IMR-90 (cell line): ENCODE results near the gene CCDC136. TPM values are rescaled to one million over a fixed set of nuclear protein-coding genes. Genes with fewer than 3 reads are reported as not detected.

ENCODE experiments used
- ATAC-seq: fragments of 200-7000 bp; cut with Tn5 transposase; 2 replicates; pipeline ENCODE4 v1.9.1; 2020; ENCODE audit warnings: low read depth, mild to moderate bottlenecking, moderate library complexity
- BruUV-seq: library from RNA; stranded (reverse); fragments of 400-500 nt; replicated peaks from 2 replicates; lab custom pipeline; 2021; lab: Mats Ljungman, UMichigan
- CTCF ChIA-PET: fragments of 300-600 bp; formaldehyde crosslinking; extraction: SDS; loops from one replicate; lab custom pipeline; 2021; ENCODE audit warnings: antibody characterized with exemption; lab: Yijun Ruan, JAX
- POLR2A ChIA-PET: fragments of 300-600 bp; sonication (Branson Sonifier 250); formaldehyde crosslinking; loops from one replicate; lab custom pipeline; 2022; ENCODE audit warnings: antibody characterized with exemption; ENCODE audit not compliant: unreplicated experiment; lab: Charles Lee
- DNase-seq: peaks from one replicate; pipeline ENCODE4 v3.0.0; 2013
- H2AFZ ChIP-seq: replicated peaks from 2 replicates; pipeline ENCODE3; 2013; ENCODE audit warnings: low read length, mild to moderate bottlenecking; ENCODE audit not compliant: poor library complexity
- H2AK5ac ChIP-seq: 2 replicates; pipeline ENCODE4 v1.6.1; 2013; ENCODE audit warnings: low read depth, low read length, inconsistent platforms
- H2AK9ac ChIP-seq: replicated peaks from 2 replicates; pipeline ENCODE3; 2013; ENCODE audit warnings: mild to moderate bottlenecking, low read depth, low read length, moderate library complexity; ENCODE audit not compliant: poor library complexity
- H2BK120ac ChIP-seq: 2 replicates; pipeline ENCODE4 v1.6.1; 2013; ENCODE audit warnings: low read depth, low read length, inconsistent platforms
- H2BK15ac ChIP-seq: 3 replicates; pipeline ENCODE4 v1.6.1; 2013; ENCODE audit warnings: low read depth, low read length, inconsistent platforms
- H2BK20ac ChIP-seq: 2 replicates; pipeline ENCODE4 v1.6.1; 2013; ENCODE audit warnings: low read depth, mild to moderate bottlenecking, inconsistent platforms, low read length, moderate library complexity
- H2BK5ac ChIP-seq: 2 replicates; pipeline ENCODE4 v1.6.1; 2013; ENCODE audit warnings: mild to moderate bottlenecking, low read depth, low read length, inconsistent platforms; ENCODE audit not compliant: poor library complexity, severe bottlenecking
- H3K14ac ChIP-seq: replicated peaks from 2 replicates; pipeline ENCODE4 v1.6.1; 2013; ENCODE audit warnings: low read depth, low read length, inconsistent platforms
- H3K18ac ChIP-seq: 2 replicates; pipeline ENCODE4 v1.6.1; 2013; ENCODE audit warnings: low read depth, low read length, control low read depth
- H3K23ac ChIP-seq: 2 replicates; pipeline ENCODE4 v1.6.1; 2013; ENCODE audit warnings: low read depth, low read length, inconsistent platforms
- H3K27ac ChIP-seq: 2 replicates; pipeline ENCODE4 v1.5.1; 2013; ENCODE audit warnings: mild to moderate bottlenecking, control low read depth, low read length; ENCODE audit not compliant: insufficient read depth
- H3K27me3 ChIP-seq: 2 replicates; pipeline ENCODE4 v1.6.1; 2013; ENCODE audit warnings: low read length; ENCODE audit not compliant: control insufficient read depth, insufficient read depth
- H3K36me3 ChIP-seq: 2 replicates; pipeline ENCODE4 v1.6.1; 2013; ENCODE audit warnings: low read length, mixed read lengths; ENCODE audit not compliant: control insufficient read depth, insufficient read depth
- H3K4ac ChIP-seq: 2 replicates; pipeline ENCODE4 v1.6.1; 2013; ENCODE audit warnings: low read depth, low read length, inconsistent platforms
- H3K4me1 ChIP-seq: 2 replicates; pipeline ENCODE4 v1.6.1; 2013; ENCODE audit warnings: low read length, mixed read lengths; ENCODE audit not compliant: control insufficient read depth, insufficient read depth
- H3K4me2 ChIP-seq: 2 replicates; pipeline ENCODE4 v1.6.1; 2013; ENCODE audit warnings: low read depth, mild to moderate bottlenecking, control low read depth, low read length, moderate library complexity
- H3K4me3 ChIP-seq: 2 replicates; pipeline ENCODE4 v1.5.1; 2013; ENCODE audit warnings: low read depth, mild to moderate bottlenecking, control low read depth, low read length, moderate library complexity; ENCODE audit not compliant: insufficient read depth
- H3K56ac ChIP-seq: 2 replicates; pipeline ENCODE4 v1.6.1; 2013; ENCODE audit warnings: low read length, inconsistent platforms; ENCODE audit not compliant: insufficient read depth; ENCODE audit errors: extremely low read depth
- H3K79me1 ChIP-seq, 2 experiments: 2 replicates each; pipeline ENCODE4 v1.6.1; 2013; ENCODE audit warnings: low read length in 2 of 2, inconsistent platforms in 1 of 2, low read depth in 1 of 2
- H3K9ac ChIP-seq: 2 replicates; pipeline ENCODE4 v1.6.1; 2013; ENCODE audit warnings: low read depth, low read length, control low read depth
- H3K9me1 ChIP-seq: 2 replicates; pipeline ENCODE4 v1.6.1; 2013; ENCODE audit warnings: low read length, inconsistent platforms; ENCODE audit not compliant: insufficient read depth
- H3K9me3 ChIP-seq: 2 replicates; pipeline ENCODE4 v1.6.1; 2013; ENCODE audit warnings: low read length; ENCODE audit not compliant: control insufficient read depth, insufficient read depth
- H4K20me1 ChIP-seq: 2 replicates; pipeline ENCODE4 v1.6.1; 2013; ENCODE audit warnings: low read length, inconsistent platforms; ENCODE audit not compliant: insufficient read depth
- H4K5ac ChIP-seq: 2 replicates; pipeline ENCODE4 v1.6.1; 2013; ENCODE audit warnings: mild to moderate bottlenecking, low read depth, low read length, control low read depth
- H4K8ac ChIP-seq, 2 experiments: 2 replicates each; pipeline ENCODE4 v1.6.1; 2013; ENCODE audit warnings: low read depth in 2 of 2, low read length in 2 of 2, control low read depth in 1 of 2, inconsistent platforms in 1 of 2
- H4K91ac ChIP-seq: 2 replicates; pipeline ENCODE4 v1.6.1; 2013; ENCODE audit warnings: low read depth, low read length, inconsistent platforms; ENCODE audit not compliant: insufficient read depth
- BHLHE40 ChIP-seq: fragments of 150-350 bp; IDR thresholded peaks from 2 replicates; pipeline ENCODE4 v1.6.1; 2016; ENCODE audit warnings: mild to moderate bottlenecking, low read depth, low read length
- CHD1 ChIP-seq: IDR thresholded peaks from 2 replicates; pipeline ENCODE4 v1.6.1; 2012; ENCODE audit warnings: low read depth, low read length, improper control_type of control experiment
- CTCF ChIP-seq: conservative IDR thresholded peaks from 2 replicates; pipeline ENCODE4 v1.5.1; 2012; ENCODE audit warnings: mild to moderate bottlenecking, low read depth, low read length, improper control_type of control experiment
- FOS ChIP-seq: fragments of 150-350 bp; IDR thresholded peaks from 2 replicates; pipeline ENCODE4 v1.6.1; 2016; ENCODE audit warnings: low read depth, low read length
- MXI1 ChIP-seq: IDR thresholded peaks from 2 replicates; pipeline ENCODE4 v1.6.1; 2012; ENCODE audit warnings: low read depth, mild to moderate bottlenecking, low read length, moderate library complexity, borderline replicate concordance
- POLR2A ChIP-seq: IDR thresholded peaks from 2 replicates; pipeline ENCODE4 v1.6.1; 2012; ENCODE audit warnings: mild to moderate bottlenecking, low read depth, low read length
- RAD21 ChIP-seq: IDR thresholded peaks from 2 replicates; pipeline ENCODE4 v1.6.1; 2012; ENCODE audit warnings: low read length, improper control_type of control experiment
- RCOR1 ChIP-seq: IDR thresholded peaks from 2 replicates; pipeline ENCODE4 v1.6.1; 2012; ENCODE audit warnings: mild to moderate bottlenecking, low read length, improper control_type of control experiment; ENCODE audit not compliant: insufficient replicate concordance
- SMC3 ChIP-seq: fragments of 150-350 bp; IDR thresholded peaks from 2 replicates; pipeline ENCODE4 v1.6.1; 2016; ENCODE audit warnings: low read depth, mild to moderate bottlenecking, antibody characterized with exemption, low read length, moderate library complexity
- USF2 ChIP-seq: fragments of 150-350 bp; IDR thresholded peaks from 2 replicates; pipeline ENCODE4 v1.6.1; 2017; ENCODE audit warnings: mild to moderate bottlenecking, antibody characterized with exemption, low read length, low read depth
- WGBS, 2 experiments: methylation state at CpG; one replicate each; pipeline versions ENCODE4 v1.1.5 to v1.1.7; 2013; ENCODE audit warnings: missing lambda C conversion rate in 2 of 2; ENCODE audit not compliant: insufficient read length in 1 of 2; ENCODE audit errors: extremely low coverage in 2 of 2; 5-methylcytosine and 5-hydroxymethylcytosine counted together
- dilution Hi-C: fragments of 300-500 bp; cut with HindIII; formaldehyde crosslinking; loops from one replicate; pipeline ENCODE4 v1.14.3; 2018; ENCODE audit warnings: low sequenced_read_pairs; ENCODE audit not compliant: unreplicated experiment
- in situ Hi-C: fragments of 300-500 bp; cut with MboI; formaldehyde crosslinking; loops from 3 replicates; pipeline ENCODE4 v1.14.3; 2019; ENCODE audit warnings: low sequenced_read_pairs, inconsistent platforms, mixed read lengths
- intact Hi-C: fragments of 100-400 bp; cut with micrococcal nuclease; formaldehyde crosslinking; loops from 2 replicates; pipeline ENCODE4 v1.10.0; 2022
- polyA plus RNA-seq, 3 experiments: library from polyadenylated mRNA; depleted of rRNA; stranded (reverse); fragments of >200 nt; gene quantifications; 2 replicates each; pipeline ENCODE4 v1.2.3, GENCODE V29; 2012; ENCODE audit warnings: low replicate concordance in 1 of 3
- total RNA-seq: library from RNA; depleted of rRNA; stranded (reverse); fragments of >200 nt; gene quantifications from 2 replicates; pipeline ENCODE4 v1.2.3, GENCODE V29; 2012
- TF ChIP-seq, protein P1 (sequence below): fragments of 150-350 bp; IDR thresholded peaks from 2 replicates; pipeline ENCODE4 v1.6.1; 2016; ENCODE audit warnings: low read depth, mild to moderate bottlenecking, low read length, moderate library complexity, borderline replicate concordance

CCDC136 gene
- total and polyA plus RNA-seq, 2 of the 4 experiments (the other 2 are of a cell fraction) = 7.7 to 18.0 TPM

DNA sequence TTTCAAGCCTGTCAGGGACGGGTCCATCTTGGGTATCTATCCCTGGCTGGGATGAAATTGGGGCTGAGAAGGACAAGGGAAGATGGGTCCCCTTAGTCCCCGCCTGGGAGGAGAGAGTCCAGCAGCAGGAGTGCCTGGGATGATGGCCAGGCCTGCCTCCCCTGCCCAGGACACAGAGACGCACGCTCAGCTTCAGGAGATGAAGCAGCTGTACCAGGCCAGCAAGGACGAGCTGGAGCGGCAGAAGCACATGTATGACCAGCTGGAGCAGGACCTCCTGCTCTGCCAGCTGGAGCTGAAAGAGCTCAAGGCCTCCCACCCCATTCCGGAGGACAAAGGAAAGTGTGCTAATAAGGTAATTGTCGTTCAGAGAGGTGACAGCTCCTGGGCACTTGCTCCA, 15.4 kb downstream of the CCDC136 start:
- POLR2A ChIA-PET = no interaction called here
- no peak overlapping the region for H2AK9ac ChIP-seq
- no peak overlapping the region for H4K91ac ChIP-seq
- H3K4me2 ChIP-seq = no peak overlapping the region
- no peak overlapping the region for H3K4ac ChIP-seq
- H3K4me1 ChIP-seq = peaks cover 10% of the 10 kb centered on the region
- no peak overlapping the region for H3K27ac ChIP-seq
- no peak overlapping the region for H2BK15ac ChIP-seq
- in situ Hi-C loops (no loop called here), intact Hi-C loops (no loop called here), dilution Hi-C loops (no loop called here)
- no peak overlapping the region for H2BK120ac ChIP-seq
- H3K27me3 ChIP-seq = no peaks in the 10 kb centered on the region
- no peak overlapping the region for H3K4me3 ChIP-seq
- H3K9me3 ChIP-seq = no peaks in the 10 kb centered on the region
- no peak overlapping the region for H3K56ac ChIP-seq
- H3K14ac ChIP-seq = no peak overlapping the region
- H2AK5ac ChIP-seq = no peak overlapping the region
- no peak for DNase-seq
- H3K9me1 ChIP-seq = peaks cover 10% of the 10 kb centered on the region
- H3K79me1 ChIP-seq = no peaks in the 10 kb centered on the region; a peak in 1 of 4 replicates
- no peak overlapping the region for H2BK5ac ChIP-seq
- ATAC-seq = no peak
- no peak overlapping the region for H2BK20ac ChIP-seq
- H3K36me3 ChIP-seq = peaks cover 30% of the 10 kb centered on the region
- 79% methylated on average over 6 of the region's 8 CpGs; no CpG with 5 or more reads in 1 of the 2 experiments for WGBS, 2 experiments
- no TSS peak for BruUV-seq
- no peak overlapping the region for H2AFZ ChIP-seq
- H4K20me1 ChIP-seq = no peaks in the 10 kb centered on the region
- no peak for TF ChIP-seq RCOR1
- TF ChIP-seq POLR2A = no peak
- no peak for TF ChIP-seq CHD1
- TF ChIP-seq RAD21 = no peak
- no peak for TF ChIP-seq USF2
- no peak for TF ChIP-seq MXI1
- TF ChIP-seq, protein P1, sequence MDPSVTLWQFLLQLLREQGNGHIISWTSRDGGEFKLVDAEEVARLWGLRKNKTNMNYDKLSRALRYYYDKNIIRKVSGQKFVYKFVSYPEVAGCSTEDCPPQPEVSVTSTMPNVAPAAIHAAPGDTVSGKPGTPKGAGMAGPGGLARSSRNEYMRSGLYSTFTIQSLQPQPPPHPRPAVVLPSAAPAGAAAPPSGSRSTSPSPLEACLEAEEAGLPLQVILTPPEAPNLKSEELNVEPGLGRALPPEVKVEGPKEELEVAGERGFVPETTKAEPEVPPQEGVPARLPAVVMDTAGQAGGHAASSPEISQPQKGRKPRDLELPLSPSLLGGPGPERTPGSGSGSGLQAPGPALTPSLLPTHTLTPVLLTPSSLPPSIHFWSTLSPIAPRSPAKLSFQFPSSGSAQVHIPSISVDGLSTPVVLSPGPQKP = no peak
- TF ChIP-seq SMC3 = no peak
- no peak for TF ChIP-seq FOS
- TF ChIP-seq CTCF = no peak
- no peak for TF ChIP-seq BHLHE40
- CTCF ChIA-PET = no interaction called here
- H4K8ac ChIP-seq = no peak overlapping the region
- H4K5ac ChIP-seq = no peak overlapping the region
- H3K18ac ChIP-seq = no peak overlapping the region
- H3K9ac ChIP-seq = no peak overlapping the region
- no peak overlapping the region for H3K23ac ChIP-seq
